ENCODE data around the gene DNASE1. TPM values are rescaled to one million over a fixed set of nuclear protein-coding genes. Genes with fewer than 3 reads are reported as not detected.

DNASE1 gene
- total RNA-seq, 4 donors from 2014 or later, result 80.9 to 773 (median 653) TPM

GRCh38 chr16:3671424-3671823 lies 16.9 kb downstream of the DNASE1 start:
- Histone ChIP-seq H3K9me3 (no peaks in the 10 kb centered on the region), H3K27ac (no peak overlapping the region), H3K36me3 (peaks cover 0 to 44% (median 0%) of the 10 kb centered on the region in 3 donors), H3K27me3 (no peaks in the 10 kb centered on the region), H3K4me1 (no peaks in the 10 kb centered on the region), H3K4me3 (no peak overlapping the region)
- TF ChIP-seq CTCF (IDR thresholded peaks at IDR 0.05), result no peak
- no peak for TF ChIP-seq POLR2A (IDR thresholded peaks at IDR 0.05)
- peak in 1 of 3 donors; percentile 44 for DNase-seq

GRCh38 chr16:3672571-3673041 lies 18.1 kb downstream of the DNASE1 start:
- Histone ChIP-seq H3K27ac (no peak overlapping the region), H3K27me3 (no peaks in the 10 kb centered on the region), H3K9me3 (no peaks in the 10 kb centered on the region), H3K36me3 (peaks cover 0 to 44% (median 0%) of the 10 kb centered on the region in 3 donors), H3K4me1 (no peaks in the 10 kb centered on the region), H3K4me3 (no peak overlapping the region)
- TF ChIP-seq POLR2A (IDR thresholded peaks at IDR 0.05) (no peak), CTCF (IDR thresholded peaks at IDR 0.05) (no peak)
- DNase-seq, result no peak

GRCh38 chr16:3673201-3673600 lies 18.7 kb downstream of the DNASE1 start:
- H3K27me3 ChIP-seq, result no peaks in the 10 kb centered on the region
- no peaks in the 10 kb centered on the region for H3K9me3 ChIP-seq
- H3K36me3 ChIP-seq, result peaks cover 0 to 50% (median 0%) of the 10 kb centered on the region in 3 donors
- DNase-seq, result no peak
- no peak overlapping the region for H3K27ac ChIP-seq
- H3K4me3 ChIP-seq, result no peak overlapping the region
- no peak for TF ChIP-seq POLR2A (IDR thresholded peaks at IDR 0.05)
- TF ChIP-seq CTCF (IDR thresholded peaks at IDR 0.05), result no peak
- no peaks in the 10 kb centered on the region for H3K4me1 ChIP-seq

GRCh38 chr16:3673676-3674377 lies 19.3 kb downstream of the DNASE1 start:
- DNase-seq, result no peak
- H3K4me3 ChIP-seq, result no peak overlapping the region
- TF ChIP-seq CTCF (IDR thresholded peaks at IDR 0.05) (no peak), POLR2A (IDR thresholded peaks at IDR 0.05) (no peak)
- H3K9me3 ChIP-seq, result no peaks in the 10 kb centered on the region
- H3K27me3 ChIP-seq, result no peaks in the 10 kb centered on the region
- H3K36me3 ChIP-seq, result peaks cover 0 to 47% (median 0%) of the 10 kb centered on the region in 3 donors
- no peak overlapping the region for H3K27ac ChIP-seq
- H3K4me1 ChIP-seq, result no peaks in the 10 kb centered on the region

GRCh38 chr16:3674513-3675295 lies 20.2 kb downstream of the DNASE1 start:
- no peaks in the 10 kb centered on the region for H3K27me3 ChIP-seq
- H3K4me3 ChIP-seq, result no peak overlapping the region
- TF ChIP-seq CTCF (IDR thresholded peaks at IDR 0.05) (no peak), POLR2A (IDR thresholded peaks at IDR 0.05) (no peak)
- no peaks in the 10 kb centered on the region for H3K4me1 ChIP-seq
- DNase-seq, result no peak
- H3K27ac ChIP-seq, result no peak overlapping the region
- H3K9me3 ChIP-seq, result no peaks in the 10 kb centered on the region
- peaks cover 0 to 45% (median 0%) of the 10 kb centered on the region in 3 donors for H3K36me3 ChIP-seq
